Kidney (tissue), 14 donors: ENCODE measurements around the gene IL17RE. TPM values are rescaled to one million over a fixed set of nuclear protein-coding genes. Genes with fewer than 3 reads are reported as not detected.

Experiments
- DNase-seq, 5 donors: peaks; one replicate each; pipeline ENCODE4 v3.0.0-alpha.2; 2013 to 2020
- FAIRE-seq: peaks from 2 replicates; lab custom pipeline; 2012; peaks lifted over from hg19 to GRCh38; lab: Jason Lieb, UNC
- H3K27ac ChIP-seq, 2 donors: one replicate each; pipeline ENCODE4 v1.7.0; 2013; ENCODE audit warnings: low read depth in 2 of 2, low read length in 2 of 2, inconsistent platforms in 1 of 2
- H3K27me3 ChIP-seq: one replicate; pipeline ENCODE4 v1.7.1; 2013; ENCODE audit warnings: low read length, inconsistent platforms; ENCODE audit not compliant: control insufficient read depth, insufficient read depth
- H3K36me3 ChIP-seq, 3 donors: one replicate each; pipeline versions ENCODE4 v1.7.0 to v1.7.1; 2013; ENCODE audit warnings: low read length in 3 of 3, control low read depth in 1 of 3, inconsistent platforms in 1 of 3; ENCODE audit not compliant: insufficient read depth in 3 of 3, control insufficient read depth in 2 of 3
- H3K4me1 ChIP-seq, 3 donors: one replicate each; pipeline versions ENCODE4 v1.7.0 to v1.7.1; 2013; ENCODE audit warnings: low read length in 3 of 3, inconsistent platforms in 1 of 3, low read depth in 1 of 3; ENCODE audit not compliant: control insufficient read depth in 2 of 3, insufficient read depth in 2 of 3
- H3K4me3 ChIP-seq, 3 donors: one replicate each; pipeline versions ENCODE4 v1.7.0 to v1.8.1; 2013; ENCODE audit warnings: low read length in 3 of 3, control low read depth in 1 of 3, inconsistent platforms in 1 of 3
- H3K9ac ChIP-seq, 3 donors: one replicate each; pipeline versions ENCODE4 v1.7.0 to v1.7.1; 2013; ENCODE audit warnings: low read length in 3 of 3, control low read depth in 1 of 3, inconsistent platforms in 1 of 3
- H3K9me3 ChIP-seq, 3 donors: one replicate each; pipeline versions ENCODE4 v1.7.0 to v1.7.1; 2013; ENCODE audit warnings: low read length in 3 of 3, control low read depth in 1 of 3, inconsistent platforms in 1 of 3; ENCODE audit not compliant: control insufficient read depth in 2 of 3, insufficient read depth in 1 of 3
- CTCF ChIP-seq: IDR thresholded peaks from 3 replicates; pipeline ENCODE4 v1.5.1; 2012; ENCODE audit warnings: mild to moderate bottlenecking, moderate library complexity, borderline replicate concordance; ENCODE audit not compliant: insufficient read depth; ENCODE audit errors: extremely low read depth
- intact Hi-C: fragments of 100-400 bp; cut with DNase I; formaldehyde crosslinking; loops from one replicate; pipeline ENCODE4 v1.11.1; 2022
- polyA plus RNA-seq: library from polyadenylated mRNA; stranded (reverse); fragments of 350-450 nt; fragmentation: Illumina TruSeq; extraction: RNeasy Lipid Tissue Mini Kit (QIAGEN cat#74804); gene quantifications from one replicate; pipeline ENCODE4 v1.2.3, GENCODE V29; 2014; ENCODE audit warnings: low read depth, low replicate concordance; ENCODE audit not compliant: insufficient read depth
- total RNA-seq: library from RNA; stranded (reverse); fragmentation: NEBNext Ultra II Directional; extraction: Animal tissue kit (Norgen Biotek cat#: 25700); gene quantifications from one replicate; pipeline ENCODE4 v1.2.1, GENCODE V29; 2021
- donor health status: control.
- donor health status: control.
- donor health status: control.
- donor health status: control.
- donor health status: control.
- donor health status: DM: yes; HTN: yes; CAD: no.
- donor health status: Normal renal cell carcinoma (clear cell type).

The IL17RE gene
- total and polyA plus RNA-seq, 2 donors from 2014 or later: 7.5 to 8.5 TPM

- no peak overlapping the region for H3K27ac ChIP-seq
- no peaks in the 10 kb centered on the region for H3K27me3 ChIP-seq
- intact Hi-C loops: no loop called here
- no peak for TF ChIP-seq CTCF
- no peak for DNase-seq
- no peak overlapping the region for H3K4me3 ChIP-seq
- peaks cover 2 to 16% (median 8%) of the 10 kb centered on the region in 3 donors for H3K36me3 ChIP-seq
- no peak overlapping the region for H3K9ac ChIP-seq
- H3K9me3 ChIP-seq: no peaks in the 10 kb centered on the region
- no peaks in the 10 kb centered on the region for H3K4me1 ChIP-seq
- FAIRE-seq: no peak
Measured at GRCh38 chr3:9940746-9941145, 38.1 kb downstream of the IL17RE start.

GRCh38 chr3:9942164-9942563 lies 39.5 kb downstream of the IL17RE start:
- no peak for FAIRE-seq
- Histone ChIP-seq H3K27me3 (no peaks in the 10 kb centered on the region), H3K27ac (no peak overlapping the region), H3K9ac (no peak overlapping the region), H3K4me3 (no peak overlapping the region), H3K4me1 (peaks cover 0 to 7% (median 0%) of the 10 kb centered on the region in 3 donors), H3K36me3 (peaks cover 2 to 10% (median 8%) of the 10 kb centered on the region in 3 donors), H3K9me3 (no peaks in the 10 kb centered on the region)
- intact Hi-C loops: no loop called here
- no peak for TF ChIP-seq CTCF
- no peak for DNase-seq

- no peaks in the 10 kb centered on the region for H3K9me3 ChIP-seq
- FAIRE-seq: no peak
- H3K4me3 ChIP-seq: no peak overlapping the region
- peaks cover 2 to 5% (median 3%) of the 10 kb centered on the region in 3 donors for H3K36me3 ChIP-seq
- H3K27ac ChIP-seq: no peak overlapping the region
- no peak for DNase-seq
- intact Hi-C loops: no loop called here
- no peak for TF ChIP-seq CTCF
- no peaks in the 10 kb centered on the region for H3K27me3 ChIP-seq
- H3K9ac ChIP-seq: no peak overlapping the region
- peaks cover 0 to 11% (median 0%) of the 10 kb centered on the region in 3 donors for H3K4me1 ChIP-seq
Measured at GRCh38 chr3:9942934-9943690, 40.5 kb downstream of the IL17RE start.
